ENCODE measurements around the gene MED9.

MED9 gene

GRCh38 chr17:17518951-17519350 is 42.2 kb downstream of the MED9 start:
- Histone ChIP-seq H3K9me2 (ENCODE audit: low read depth, low read length) (no peaks in the 10 kb centered on the region), H3K79me2 (ENCODE audit: insufficient read depth, low read length) (no peaks in the 10 kb centered on the region), H3K4me2 (ENCODE audit: low read length) (no peak overlapping the region), H3K27me3 (ENCODE audit: insufficient read depth, low read length) (peaks cover 9% of the 10 kb centered on the region; the same call in 1 of the 2 replicates), H4K20me1 (ENCODE audit: insufficient read depth, low read length) (no peaks in the 10 kb centered on the region), H3K4me3 (ENCODE audit: low read depth, low read length, poor library complexity, severe bottlenecking) (no peak overlapping the region), H3K36me3 (ENCODE audit: insufficient read depth, low read length) (no peaks in the 10 kb centered on the region), H3K4me1 (ENCODE audit: insufficient read depth, low read length, severe bottlenecking) (no peaks in the 10 kb centered on the region), H3F3A (ENCODE audit: insufficient read depth, low read length) (no peaks in the 10 kb centered on the region), H3K27ac (ENCODE audit: low read depth, low read length, poor library complexity, severe bottlenecking) (no peak overlapping the region), H2AFZ (ENCODE audit: low read length) (no peak overlapping the region), H3K9me3 (ENCODE audit: low read length) (no peaks in the 10 kb centered on the region), H3K9ac (ENCODE audit: low read length) (no peak overlapping the region)
- TF ChIP-seq CTCF (IDR thresholded peaks at IDR 0.05; ENCODE audit: low read length): no peak

GRCh38 chr17:17519886-17520285 is 43.1 kb downstream of the MED9 start:
- Histone ChIP-seq H3K79me2 (ENCODE audit: insufficient read depth, low read length) (no peaks in the 10 kb centered on the region), H3K9me3 (ENCODE audit: low read length) (no peaks in the 10 kb centered on the region), H3K4me1 (ENCODE audit: insufficient read depth, low read length, severe bottlenecking) (no peaks in the 10 kb centered on the region), H4K20me1 (ENCODE audit: insufficient read depth, low read length) (no peaks in the 10 kb centered on the region), H3K36me3 (ENCODE audit: insufficient read depth, low read length) (no peaks in the 10 kb centered on the region), H3K9me2 (ENCODE audit: low read depth, low read length) (no peaks in the 10 kb centered on the region), H3K27me3 (ENCODE audit: insufficient read depth, low read length) (peaks cover 9% of the 10 kb centered on the region; the same call in 1 of the 2 replicates), H3K4me2 (ENCODE audit: low read length) (no peak overlapping the region), H3K9ac (ENCODE audit: low read length) (no peak overlapping the region), H3F3A (ENCODE audit: insufficient read depth, low read length) (no peaks in the 10 kb centered on the region), H3K4me3 (ENCODE audit: low read depth, low read length, poor library complexity, severe bottlenecking) (no peak overlapping the region), H2AFZ (ENCODE audit: low read length) (no peak overlapping the region), H3K27ac (ENCODE audit: low read depth, low read length, poor library complexity, severe bottlenecking) (no peak overlapping the region)
- no peak for TF ChIP-seq EZH2 (IDR thresholded peaks at IDR 0.05; ENCODE audit: borderline replicate concordance, low read length)
- no peak for TF ChIP-seq CTCF (IDR thresholded peaks at IDR 0.05; ENCODE audit: low read length)

- no peak for TF ChIP-seq CTCF (IDR thresholded peaks at IDR 0.05; ENCODE audit: low read length)
- no peak for TF ChIP-seq EZH2 (IDR thresholded peaks at IDR 0.05; ENCODE audit: borderline replicate concordance, low read length)
- H3K9ac ChIP-seq (ENCODE audit: low read length): no peak overlapping the region
- H3K79me2 ChIP-seq (ENCODE audit: insufficient read depth, low read length): no peaks in the 10 kb centered on the region
- no peaks in the 10 kb centered on the region for H4K20me1 ChIP-seq (ENCODE audit: insufficient read depth, low read length)
- H3K4me2 ChIP-seq (ENCODE audit: low read length): no peak overlapping the region
- no peaks in the 10 kb centered on the region for H3K9me2 ChIP-seq (ENCODE audit: low read depth, low read length)
- no peak overlapping the region for H3K27ac ChIP-seq (ENCODE audit: low read depth, low read length, poor library complexity, severe bottlenecking)
- no peaks in the 10 kb centered on the region for H3K4me1 ChIP-seq (ENCODE audit: insufficient read depth, low read length, severe bottlenecking)
- H3K4me3 ChIP-seq (ENCODE audit: low read depth, low read length, poor library complexity, severe bottlenecking): no peak overlapping the region
- no peaks in the 10 kb centered on the region for H3K9me3 ChIP-seq (ENCODE audit: low read length)
- H3K36me3 ChIP-seq (ENCODE audit: insufficient read depth, low read length): no peaks in the 10 kb centered on the region
- peaks cover 9% of the 10 kb centered on the region; the same call in 1 of the 2 replicates for H3K27me3 ChIP-seq (ENCODE audit: insufficient read depth, low read length)
- no peaks in the 10 kb centered on the region for H3F3A ChIP-seq (ENCODE audit: insufficient read depth, low read length)
- H2AFZ ChIP-seq (ENCODE audit: low read length): no peak overlapping the region
Observed at GRCh38 chr17:17520599-17521232, 43.9 kb downstream of the MED9 start.
